Measurements from ENCODE around the gene PIK3CA.
A peak's percentile ranks its signal among the peaks of the same experiment; 100 is the strongest.

The PIK3CA gene

GRCh38 chr3:179141890-179142289, 6.3 kb upstream of the PIK3CA start:
- Histone ChIP-seq H3K27me3 (ENCODE audit: control insufficient read depth, insufficient read depth, low read length) (no peaks in the 10 kb centered on the region), H3K9ac (ENCODE audit: low read length) (no peak overlapping the region)

GRCh38 chr3:179146911-179147513, 1.1 kb upstream of the PIK3CA start:
- Histone ChIP-seq H3K9ac (ENCODE audit: low read length) (peak overlapping the region; percentile 94), H3K4me1 (ENCODE audit: control insufficient read depth, insufficient read depth, low read length) (no peaks in the 10 kb centered on the region), H3K27me3 (ENCODE audit: control insufficient read depth, insufficient read depth, low read length) (no peaks in the 10 kb centered on the region), H3K4me3 (ENCODE audit: low read length) (peak overlapping the region; percentile 88), H3K9me3 (ENCODE audit: control insufficient read depth, low read length) (no peaks in the 10 kb centered on the region), H3K36me3 (ENCODE audit: control insufficient read depth, insufficient read depth, low read length) (no peaks in the 10 kb centered on the region)

More at GRCh38 chr3:179141890-179142289, 6.3 kb upstream of the PIK3CA start:
- Histone ChIP-seq H3K9me3 (ENCODE audit: control insufficient read depth, low read length) (no peaks in the 10 kb centered on the region), H3K4me3 (ENCODE audit: low read length) (no peak overlapping the region), H3K36me3 (ENCODE audit: control insufficient read depth, insufficient read depth, low read length) (no peaks in the 10 kb centered on the region), H3K4me1 (ENCODE audit: control insufficient read depth, insufficient read depth, low read length) (no peaks in the 10 kb centered on the region)

- H3K4me3 ChIP-seq (ENCODE audit: low read length): peak overlapping the region; percentile 88
- peak overlapping the region; percentile 94 for H3K9ac ChIP-seq (ENCODE audit: low read length)
- no peaks in the 10 kb centered on the region for H3K4me1 ChIP-seq (ENCODE audit: control insufficient read depth, insufficient read depth, low read length)
- no peaks in the 10 kb centered on the region for H3K9me3 ChIP-seq (ENCODE audit: control insufficient read depth, low read length)
- H3K36me3 ChIP-seq (ENCODE audit: control insufficient read depth, insufficient read depth, low read length): no peaks in the 10 kb centered on the region
- no peaks in the 10 kb centered on the region for H3K27me3 ChIP-seq (ENCODE audit: control insufficient read depth, insufficient read depth, low read length)
Observed at GRCh38 chr3:179147514-179147872, 664 bp upstream of the PIK3CA start.

GRCh38 chr3:179148616-179149405, 654 bp downstream of the PIK3CA start:
- no peaks in the 10 kb centered on the region for H3K4me1 ChIP-seq (ENCODE audit: control insufficient read depth, insufficient read depth, low read length)
- peak overlapping the region; percentile 94 for H3K9ac ChIP-seq (ENCODE audit: low read length)
- no peaks in the 10 kb centered on the region for H3K36me3 ChIP-seq (ENCODE audit: control insufficient read depth, insufficient read depth, low read length)
- H3K27me3 ChIP-seq (ENCODE audit: control insufficient read depth, insufficient read depth, low read length): no peaks in the 10 kb centered on the region
- no peaks in the 10 kb centered on the region for H3K9me3 ChIP-seq (ENCODE audit: control insufficient read depth, low read length)
- peak overlapping the region; percentile 26 for H3K4me3 ChIP-seq (ENCODE audit: low read length)

- no peaks in the 10 kb centered on the region for H3K36me3 ChIP-seq (ENCODE audit: control insufficient read depth, insufficient read depth, low read length)
- no peaks in the 10 kb centered on the region for H3K27me3 ChIP-seq (ENCODE audit: control insufficient read depth, insufficient read depth, low read length)
- H3K4me1 ChIP-seq (ENCODE audit: control insufficient read depth, insufficient read depth, low read length): no peaks in the 10 kb centered on the region
- H3K4me3 ChIP-seq (ENCODE audit: low read length): peak overlapping the region; percentile 26
- H3K9me3 ChIP-seq (ENCODE audit: control insufficient read depth, low read length): no peaks in the 10 kb centered on the region
- H3K9ac ChIP-seq (ENCODE audit: low read length): peak overlapping the region; percentile 94
Observed at GRCh38 chr3:179149406-179149867, 1.3 kb downstream of the PIK3CA start.

- H3K27me3 ChIP-seq (ENCODE audit: control insufficient read depth, insufficient read depth, low read length): no peaks in the 10 kb centered on the region
- peak overlapping the region; percentile 94 for H3K9ac ChIP-seq (ENCODE audit: low read length)
- no peaks in the 10 kb centered on the region for H3K36me3 ChIP-seq (ENCODE audit: control insufficient read depth, insufficient read depth, low read length)
- no peaks in the 10 kb centered on the region for H3K4me1 ChIP-seq (ENCODE audit: control insufficient read depth, insufficient read depth, low read length)
- H3K4me3 ChIP-seq (ENCODE audit: low read length): peak overlapping the region; percentile 26
- H3K9me3 ChIP-seq (ENCODE audit: control insufficient read depth, low read length): no peaks in the 10 kb centered on the region
Observed at GRCh38 chr3:179149951-179150350, 1.8 kb downstream of the PIK3CA start.

- no peaks in the 10 kb centered on the region for H3K4me1 ChIP-seq (ENCODE audit: control insufficient read depth, insufficient read depth, low read length)
- H3K9me3 ChIP-seq (ENCODE audit: control insufficient read depth, low read length): no peaks in the 10 kb centered on the region
- H3K27me3 ChIP-seq (ENCODE audit: control insufficient read depth, insufficient read depth, low read length): no peaks in the 10 kb centered on the region
- H3K9ac ChIP-seq (ENCODE audit: low read length): no peak overlapping the region
- no peak overlapping the region for H3K4me3 ChIP-seq (ENCODE audit: low read length)
- H3K36me3 ChIP-seq (ENCODE audit: control insufficient read depth, insufficient read depth, low read length): no peaks in the 10 kb centered on the region
Observed at GRCh38 chr3:179150610-179151009, 2.5 kb downstream of the PIK3CA start.

GRCh38 chr3:179151474-179151873, 3.3 kb downstream of the PIK3CA start:
- Histone ChIP-seq H3K4me3 (ENCODE audit: low read length) (no peak overlapping the region), H3K4me1 (ENCODE audit: control insufficient read depth, insufficient read depth, low read length) (no peaks in the 10 kb centered on the region), H3K9me3 (ENCODE audit: control insufficient read depth, low read length) (no peaks in the 10 kb centered on the region), H3K36me3 (ENCODE audit: control insufficient read depth, insufficient read depth, low read length) (no peaks in the 10 kb centered on the region), H3K9ac (ENCODE audit: low read length) (no peak overlapping the region), H3K27me3 (ENCODE audit: control insufficient read depth, insufficient read depth, low read length) (no peaks in the 10 kb centered on the region)

- Histone ChIP-seq H3K9me3 (ENCODE audit: control insufficient read depth, low read length) (no peaks in the 10 kb centered on the region), H3K4me3 (ENCODE audit: low read length) (no peak overlapping the region), H3K27me3 (ENCODE audit: control insufficient read depth, insufficient read depth, low read length) (no peaks in the 10 kb centered on the region), H3K9ac (ENCODE audit: low read length) (no peak overlapping the region), H3K4me1 (ENCODE audit: control insufficient read depth, insufficient read depth, low read length) (no peaks in the 10 kb centered on the region), H3K36me3 (ENCODE audit: control insufficient read depth, insufficient read depth, low read length) (no peaks in the 10 kb centered on the region)
Observed at GRCh38 chr3:179156170-179156569, 8.0 kb downstream of the PIK3CA start.

GRCh38 chr3:179156775-179157174, 8.6 kb downstream of the PIK3CA start:
- Histone ChIP-seq H3K36me3 (ENCODE audit: control insufficient read depth, insufficient read depth, low read length) (no peaks in the 10 kb centered on the region), H3K4me1 (ENCODE audit: control insufficient read depth, insufficient read depth, low read length) (no peaks in the 10 kb centered on the region), H3K27me3 (ENCODE audit: control insufficient read depth, insufficient read depth, low read length) (no peaks in the 10 kb centered on the region), H3K9ac (ENCODE audit: low read length) (no peak overlapping the region), H3K4me3 (ENCODE audit: low read length) (no peak overlapping the region), H3K9me3 (ENCODE audit: control insufficient read depth, low read length) (no peaks in the 10 kb centered on the region)

- H3K27me3 ChIP-seq (ENCODE audit: control insufficient read depth, insufficient read depth, low read length): no peaks in the 10 kb centered on the region
- no peaks in the 10 kb centered on the region for H3K9me3 ChIP-seq (ENCODE audit: control insufficient read depth, low read length)
- H3K9ac ChIP-seq (ENCODE audit: low read length): no peak overlapping the region
- H3K4me3 ChIP-seq (ENCODE audit: low read length): no peak overlapping the region
- H3K4me1 ChIP-seq (ENCODE audit: control insufficient read depth, insufficient read depth, low read length): peaks cover 5% of the 10 kb centered on the region
- no peaks in the 10 kb centered on the region for H3K36me3 ChIP-seq (ENCODE audit: control insufficient read depth, insufficient read depth, low read length)
Observed at GRCh38 chr3:179158336-179159039, 10.3 kb downstream of the PIK3CA start.

GRCh38 chr3:179163503-179163902, 15.3 kb downstream of the PIK3CA start:
- no peaks in the 10 kb centered on the region for H3K9me3 ChIP-seq (ENCODE audit: control insufficient read depth, low read length)
- peaks cover 5% of the 10 kb centered on the region for H3K4me1 ChIP-seq (ENCODE audit: control insufficient read depth, insufficient read depth, low read length)
- H3K9ac ChIP-seq (ENCODE audit: low read length): no peak overlapping the region
- H3K36me3 ChIP-seq (ENCODE audit: control insufficient read depth, insufficient read depth, low read length): no peaks in the 10 kb centered on the region
- H3K27me3 ChIP-seq (ENCODE audit: control insufficient read depth, insufficient read depth, low read length): no peaks in the 10 kb centered on the region
- H3K4me3 ChIP-seq (ENCODE audit: low read length): no peak overlapping the region

All from mucosa of stomach (tissue), 1 donor.